Tibial artery (tissue), 4 donors: Measurements from ENCODE around the gene PTCD2.

Source experiments
- DNase-seq, 2 donors: peaks; one replicate each; pipeline ENCODE4 v3.0.0-alpha.2; 2019
- H3K27ac ChIP-seq, 2 donors: fragments of 200-600 bp; sonication (generic) in 1 of 2; 1 replicate in 1 of 2; 2 replicates in 1 of 2; pipeline ENCODE4 v1.5.1; 2018 to 2019; ENCODE audit warnings: mild to moderate bottlenecking in 1 of 2
- H3K27me3 ChIP-seq, 2 donors: fragments of 200-600 bp; sonication (generic) in 1 of 2; one replicate each; pipeline versions ENCODE4 v1.5.1 to v1.6.0; 2016 to 2019
- H3K36me3 ChIP-seq, 3 donors: fragments of 200-600 bp; sonication (generic) in 2 of 3; one replicate each; pipeline ENCODE4 v1.5.1; 2016 to 2019; ENCODE audit warnings: mild to moderate bottlenecking in 2 of 3
- H3K4me1 ChIP-seq, 4 donors: fragments of 200-600 bp; sonication (generic) in 2 of 4; 1 replicate in 3 of 4; 2 replicates in 1 of 4; pipeline ENCODE4 v1.5.1; 2016 to 2019
- H3K4me3 ChIP-seq, 2 donors: fragments of 200-600 bp; sonication (generic) in 1 of 2; 1 replicate in 1 of 2; 2 replicates in 1 of 2; pipeline ENCODE4 v1.5.1; 2018 to 2019; ENCODE audit warnings: mild to moderate bottlenecking in 2 of 2
- H3K9me3 ChIP-seq, 3 donors: fragments of 200-600 bp; sonication (generic) in 1 of 3; one replicate each; pipeline ENCODE4 v1.5.1; 2016 to 2019
- CTCF ChIP-seq, 2 experiments: fragments of 200-600 bp in 1 of 2; fragments of 450-650 bp in 1 of 2; IDR thresholded peaks; one replicate each; pipeline ENCODE4 v1.5.1; 2017 to 2019; ENCODE audit warnings: antibody characterized with exemption in 2 of 2, mild to moderate bottlenecking in 1 of 2, moderate library complexity in 1 of 2
- intact Hi-C: fragments of 100-400 bp; cut with DNase I; formaldehyde crosslinking; loops from one replicate; pipeline ENCODE4 v1.15.0; 2023; ENCODE audit warnings: low total_unique reads

Gene PTCD2

GRCh38 chr5:72386639-72387038, 66.5 kb downstream of the PTCD2 start:
- H3K36me3 ChIP-seq, result no peaks in the 10 kb centered on the region
- no peak for TF ChIP-seq CTCF (IDR thresholded peaks at IDR 0.05)
- H3K9me3 ChIP-seq, result no peaks in the 10 kb centered on the region
- intact Hi-C loops, result no loop called here
- H3K27me3 ChIP-seq, result no peaks in the 10 kb centered on the region
- DNase-seq, result no peak
- H3K4me1 ChIP-seq, result peaks cover 0 to 48% (median 27%) of the 10 kb centered on the region in 4 donors
- H3K4me3 ChIP-seq, result no peak overlapping the region
- H3K27ac ChIP-seq, result no peak overlapping the region

GRCh38 chr5:72387985-72388384, 67.8 kb downstream of the PTCD2 start:
- Histone ChIP-seq H3K27me3 (no peaks in the 10 kb centered on the region), H3K4me3 (no peak overlapping the region), H3K4me1 (peaks cover 0 to 61% (median 36%) of the 10 kb centered on the region in 4 donors), H3K27ac (peak overlapping the region; percentile 21 to 38), H3K9me3 (no peaks in the 10 kb centered on the region), H3K36me3 (no peaks in the 10 kb centered on the region)
- intact Hi-C loops, result no loop called here
- DNase-seq, result no peak
- TF ChIP-seq CTCF (IDR thresholded peaks at IDR 0.05), result no peak

- Histone ChIP-seq H3K4me1 (peaks cover 0 to 61% (median 31%) of the 10 kb centered on the region in 4 donors), H3K4me3 (no peak overlapping the region), H3K27me3 (no peaks in the 10 kb centered on the region), H3K9me3 (no peaks in the 10 kb centered on the region), H3K27ac (peak overlapping the region; percentile 21 to 38), H3K36me3 (no peaks in the 10 kb centered on the region)
- no peak for TF ChIP-seq CTCF (IDR thresholded peaks at IDR 0.05)
- intact Hi-C loops, result no loop called here
- DNase-seq, result no peak
Observed at GRCh38 chr5:72388646-72389045, 68.5 kb downstream of the PTCD2 start.

- no peak for TF ChIP-seq CTCF (IDR thresholded peaks at IDR 0.05)
- Histone ChIP-seq H3K27me3 (no peaks in the 10 kb centered on the region), H3K36me3 (no peaks in the 10 kb centered on the region), H3K4me1 (peaks cover 0 to 49% (median 25%) of the 10 kb centered on the region in 4 donors), H3K4me3 (no peak overlapping the region), H3K27ac (peak overlapping the region; percentile 65 to 71), H3K9me3 (no peaks in the 10 kb centered on the region)
- intact Hi-C loops, result loop anchor here (5.0 kb wide), 1 partner anchor 46 kb away; no protein-coding TSS in a partner anchor
- no peak for DNase-seq
Observed at GRCh38 chr5:72390836-72391235, 70.7 kb downstream of the PTCD2 start.

GRCh38 chr5:72392326-72392733, 72.2 kb downstream of the PTCD2 start:
- Histone ChIP-seq H3K9me3 (no peaks in the 10 kb centered on the region), H3K27me3 (no peaks in the 10 kb centered on the region), H3K27ac (peak overlapping the region; percentile 65 to 71), H3K36me3 (no peaks in the 10 kb centered on the region), H3K4me3 (no peak overlapping the region), H3K4me1 (peaks cover 0 to 49% (median 25%) of the 10 kb centered on the region in 4 donors)
- DNase-seq, result no peak
- intact Hi-C loops, result loop anchor here (5.0 kb wide), 1 partner anchor 45 kb away; no protein-coding TSS in a partner anchor
- TF ChIP-seq CTCF (IDR thresholded peaks at IDR 0.05), result no peak

- intact Hi-C loops, result loop anchor here (5.0 kb wide), 1 partner anchor 44 kb away; no protein-coding TSS in a partner anchor
- Histone ChIP-seq H3K9me3 (no peaks in the 10 kb centered on the region), H3K4me3 (no peak overlapping the region), H3K27ac (peak overlapping the region; percentile 65 to 71), H3K4me1 (peaks cover 0 to 51% (median 25%) of the 10 kb centered on the region in 4 donors), H3K36me3 (no peaks in the 10 kb centered on the region), H3K27me3 (no peaks in the 10 kb centered on the region)
- no peak for TF ChIP-seq CTCF (IDR thresholded peaks at IDR 0.05)
- DNase-seq, result no peak
Observed at GRCh38 chr5:72393052-72393451, 72.9 kb downstream of the PTCD2 start.
